Naive B cell (primary cell): ENCODE results near the gene SEPTIN10. TPM values are rescaled to one million over a fixed set of nuclear protein-coding genes. Genes with fewer than 3 reads are reported as not detected.

Experiments
- ATAC-seq, 2 donors: fragments of 150-1000 bp; cut with Tn5 transposase; 2 replicates each; pipeline ENCODE4 v1.10.0; 2021; ENCODE audit warnings: low read depth in 2 of 2, mild to moderate bottlenecking in 2 of 2, moderate library complexity in 2 of 2
- DNase-seq: peaks from one replicate; pipeline ENCODE4 v3.0.0; 2022
- H3K27ac Mint-ChIP-seq, 6 donors: one replicate each; pipeline ENCODE4 v1.8.0; 2020 to 2022; ENCODE audit warnings: mild to moderate bottlenecking in 6 of 6, mixed read lengths in 6 of 6, moderate library complexity in 5 of 6, inconsistent platforms in 2 of 6
- H3K27me3 Mint-ChIP-seq, 3 donors: one replicate each; pipeline ENCODE4 v1.8.0; 2021 to 2022; ENCODE audit warnings: mixed read lengths in 3 of 3, mild to moderate bottlenecking in 1 of 3
- H3K36me3 Mint-ChIP-seq, 2 donors: one replicate each; pipeline ENCODE4 v1.8.0; 2020 to 2022; ENCODE audit warnings: mixed read lengths in 2 of 2, inconsistent platforms in 1 of 2, mild to moderate bottlenecking in 1 of 2
- H3K4me1 Mint-ChIP-seq, 3 donors: one replicate each; pipeline ENCODE4 v1.8.0; 2020 to 2022; ENCODE audit warnings: mixed read lengths in 3 of 3, inconsistent platforms in 1 of 3, mild to moderate bottlenecking in 1 of 3, moderate library complexity in 1 of 3
- H3K4me3 Mint-ChIP-seq, 8 donors: one replicate each; pipeline ENCODE4 v1.8.0; 2020 to 2022; ENCODE audit warnings: mild to moderate bottlenecking in 8 of 8, mixed read lengths in 8 of 8, moderate library complexity in 8 of 8, inconsistent platforms in 2 of 8
- H3K9me3 Mint-ChIP-seq, 7 donors: one replicate each; pipeline ENCODE4 v1.8.0; 2020 to 2022; ENCODE audit warnings: mixed read lengths in 7 of 7, mild to moderate bottlenecking in 5 of 7, inconsistent platforms in 2 of 7, moderate library complexity in 1 of 7
- polyA plus RNA-seq, 6 donors: library from polyadenylated mRNA; unstranded; fragments of 300-500 nt; fragmentation: Illumina TruSeq; gene quantifications; one replicate each; pipeline ENCODE4 v1.2.3, GENCODE V29; 2021; ENCODE audit warnings: low read depth in 6 of 6

Gene SEPTIN10
- polyA plus RNA-seq, 6 donors from 2014 or later: 0.41 to 1.8 (median 0.84) TPM; not detected in 1

DNA sequence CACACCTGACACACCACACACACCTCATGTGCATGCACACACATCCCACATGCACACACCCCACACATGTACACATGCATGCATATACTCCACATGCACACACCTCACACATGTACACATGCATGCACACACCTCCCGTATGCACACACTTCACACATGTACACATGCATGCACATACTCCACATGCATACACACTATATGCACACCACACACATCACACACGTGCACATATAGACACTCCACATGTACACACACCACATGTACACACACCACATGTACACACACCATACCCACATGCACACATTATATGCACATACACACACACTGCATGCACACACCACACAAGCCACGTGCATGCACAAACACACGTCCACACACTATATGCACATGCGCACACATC is 100.5 kb downstream of the SEPTIN10 start:
- no peaks in the 10 kb centered on the region for H3K27me3 Mint-ChIP-seq
- no peak overlapping the region for H3K4me3 Mint-ChIP-seq
- DNase-seq (no peak), ATAC-seq (no peak)
- H3K27ac Mint-ChIP-seq: no peak overlapping the region
- peaks cover 0 to 2% (median 0%) of the 10 kb centered on the region in 7 donors for H3K9me3 Mint-ChIP-seq
- no peaks in the 10 kb centered on the region for H3K36me3 Mint-ChIP-seq
- H3K4me1 Mint-ChIP-seq: peaks cover 0 to 6% (median 2%) of the 10 kb centered on the region in 3 donors

DNA sequence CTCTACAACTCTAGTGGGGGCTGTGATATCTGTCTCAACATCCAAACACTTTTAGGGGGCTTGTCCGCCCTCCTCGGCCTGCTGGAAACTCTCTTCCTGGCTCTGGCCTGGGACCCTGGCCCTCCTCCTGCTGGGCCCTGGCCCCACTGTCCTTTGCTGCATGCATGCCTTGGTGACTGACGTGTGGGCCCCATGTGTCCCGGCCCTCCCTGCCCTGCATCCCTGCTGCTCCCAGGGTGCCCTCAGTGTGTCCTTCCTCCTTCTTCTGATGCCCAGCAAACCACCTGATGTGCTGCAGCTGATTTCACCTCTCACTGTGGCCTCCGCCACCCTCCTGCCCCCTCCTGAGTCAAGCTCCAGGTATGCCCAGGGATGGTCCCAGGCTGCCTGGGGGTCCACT is 101.7 kb downstream of the SEPTIN10 start:
- Mint-ChIP-seq H3K27ac (no peak overlapping the region), H3K27me3 (no peaks in the 10 kb centered on the region), H3K4me1 (peaks cover 0 to 6% (median 2%) of the 10 kb centered on the region in 3 donors), H3K36me3 (no peaks in the 10 kb centered on the region), H3K9me3 (peaks cover 0 to 2% (median 0%) of the 10 kb centered on the region in 7 donors), H3K4me3 (no peak overlapping the region)
- DNase-seq (no peak), ATAC-seq (no peak)

DNA sequence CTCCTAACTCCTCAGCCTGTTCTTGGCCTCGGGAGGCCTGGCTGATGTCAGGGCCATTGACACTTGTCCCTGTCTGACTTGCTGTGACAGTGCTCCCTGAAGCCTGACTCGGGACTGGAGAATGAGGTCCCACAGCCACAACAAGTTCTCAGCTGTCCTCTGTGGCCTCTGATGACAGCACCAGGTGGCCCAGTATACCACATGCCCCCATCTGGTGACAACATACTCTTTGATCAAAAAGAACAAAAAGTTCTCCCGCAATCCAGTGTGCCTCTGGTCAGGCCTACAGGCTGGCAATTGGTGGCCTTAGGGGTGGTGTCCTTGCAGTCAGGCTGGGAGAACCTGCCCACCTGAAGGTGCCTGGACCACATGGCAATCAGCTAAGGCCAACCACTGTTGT is 102.6 kb downstream of the SEPTIN10 start:
- ATAC-seq (no peak), DNase-seq (no peak)
- H3K36me3 Mint-ChIP-seq: no peaks in the 10 kb centered on the region
- no peak overlapping the region for H3K4me3 Mint-ChIP-seq
- peaks cover 0 to 2% (median 0%) of the 10 kb centered on the region in 7 donors for H3K9me3 Mint-ChIP-seq
- peaks cover 0 to 6% (median 2%) of the 10 kb centered on the region in 3 donors for H3K4me1 Mint-ChIP-seq
- no peak overlapping the region for H3K27ac Mint-ChIP-seq
- no peaks in the 10 kb centered on the region for H3K27me3 Mint-ChIP-seq

DNA sequence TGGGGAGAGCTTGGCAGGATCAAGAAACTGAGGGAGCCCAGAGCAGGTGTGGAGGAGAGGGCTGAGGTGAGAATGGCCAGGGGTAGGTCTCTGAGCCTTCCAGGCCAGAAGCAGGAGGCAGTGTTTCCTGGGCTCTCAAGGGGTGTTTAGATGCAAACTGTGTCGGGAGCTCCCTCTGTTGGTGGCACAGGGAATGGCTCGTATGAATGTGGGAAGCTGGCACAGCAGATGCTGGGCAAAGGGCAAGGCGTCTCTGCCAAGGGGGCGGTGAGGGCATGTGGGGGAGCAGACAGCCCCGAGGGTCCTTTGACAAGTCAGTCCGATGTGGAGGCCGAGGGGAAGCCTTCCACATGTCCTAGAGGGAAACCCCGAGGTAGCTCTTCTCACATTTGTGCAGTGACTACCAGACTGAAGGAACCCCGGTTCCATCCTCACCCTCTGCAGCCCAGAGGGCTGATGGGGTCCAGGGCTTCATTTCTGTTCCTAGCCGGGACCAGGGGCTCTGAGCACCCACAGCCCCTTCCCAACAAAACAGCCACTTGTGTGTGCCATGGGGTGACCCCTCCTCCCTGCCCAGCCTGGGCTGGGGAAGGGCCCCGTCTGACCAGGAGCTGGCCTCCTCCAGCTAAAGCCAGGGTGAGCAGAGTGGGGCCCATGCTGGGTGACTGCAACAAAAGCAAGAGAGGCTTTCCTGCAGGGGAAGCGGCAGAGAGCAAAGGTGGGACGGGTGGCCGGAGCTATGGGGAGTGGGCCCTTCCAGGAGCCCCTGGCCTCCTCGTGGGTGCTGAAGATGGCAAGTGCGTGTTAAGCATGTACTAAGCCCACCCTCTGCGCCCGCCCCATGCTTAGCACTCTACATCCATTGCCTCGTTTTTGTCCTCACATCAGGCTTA is 103.4 kb downstream of the SEPTIN10 start:
- Mint-ChIP-seq H3K36me3 (no peaks in the 10 kb centered on the region), H3K27ac (no peak overlapping the region), H3K27me3 (no peaks in the 10 kb centered on the region), H3K4me1 (peaks cover 0 to 6% (median 2%) of the 10 kb centered on the region in 3 donors), H3K9me3 (peaks cover 0 to 2% (median 0%) of the 10 kb centered on the region in 7 donors), H3K4me3 (no peak overlapping the region)
- DNase-seq: peak; percentile 63
- peak; percentile 60 to 75 for ATAC-seq

DNA sequence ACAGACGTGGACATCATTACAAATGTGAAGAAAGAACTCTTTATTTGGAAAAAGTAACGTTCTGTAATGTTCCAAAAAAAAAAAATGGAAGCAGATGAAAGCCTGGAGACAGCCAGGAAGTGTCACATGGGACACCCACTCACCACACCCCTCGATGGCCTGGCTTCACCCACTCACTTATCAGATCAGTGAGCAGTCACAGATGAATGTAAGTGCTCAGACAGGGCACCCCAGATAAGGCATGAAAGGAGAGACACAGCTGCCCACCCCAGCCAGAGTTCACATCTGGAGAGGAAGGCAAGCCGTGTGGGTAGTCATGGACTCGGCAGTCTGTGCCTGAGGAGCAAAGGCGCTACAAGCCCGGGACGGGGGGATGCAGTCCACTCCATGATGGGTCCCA is 105.2 kb downstream of the SEPTIN10 start:
- H3K4me3 Mint-ChIP-seq: no peak overlapping the region
- H3K9me3 Mint-ChIP-seq: peaks cover 0 to 2% (median 0%) of the 10 kb centered on the region in 7 donors
- H3K27me3 Mint-ChIP-seq: peaks cover 0 to 3% (median 0%) of the 10 kb centered on the region in 3 donors
- no peak for ATAC-seq
- H3K4me1 Mint-ChIP-seq: peaks cover 0 to 6% (median 2%) of the 10 kb centered on the region in 3 donors
- no peaks in the 10 kb centered on the region for H3K36me3 Mint-ChIP-seq
- H3K27ac Mint-ChIP-seq: no peak overlapping the region
- DNase-seq: no peak

DNA sequence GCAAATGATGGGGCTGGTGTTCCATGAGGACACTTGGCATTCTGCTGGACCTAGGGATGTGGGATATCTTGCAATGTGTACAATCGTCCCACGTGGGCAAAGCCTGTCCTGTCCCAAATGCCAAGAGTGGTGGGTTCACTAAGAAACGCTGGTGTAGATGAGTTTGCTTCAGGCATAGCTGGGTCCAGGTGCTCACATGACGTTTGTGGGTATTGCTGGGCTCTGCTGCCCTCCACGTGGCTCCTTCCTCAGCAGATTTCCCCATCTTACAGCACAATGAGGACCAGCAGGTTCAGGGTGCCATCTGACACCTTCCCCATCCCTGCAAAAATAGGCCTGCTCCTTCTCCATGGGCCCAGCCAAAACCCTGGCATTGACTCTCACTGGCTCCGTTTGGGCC is 105.9 kb downstream of the SEPTIN10 start:
- Mint-ChIP-seq H3K36me3 (no peaks in the 10 kb centered on the region), H3K9me3 (peaks cover 0 to 2% (median 0%) of the 10 kb centered on the region in 7 donors), H3K4me3 (no peak overlapping the region), H3K4me1 (peaks cover 0 to 6% (median 2%) of the 10 kb centered on the region in 3 donors), H3K27ac (peak overlapping the region in 1 of 6 donors; percentile 31), H3K27me3 (peaks cover 0 to 3% (median 0%) of the 10 kb centered on the region in 3 donors)
- DNase-seq (no peak), ATAC-seq (no peak)

DNA sequence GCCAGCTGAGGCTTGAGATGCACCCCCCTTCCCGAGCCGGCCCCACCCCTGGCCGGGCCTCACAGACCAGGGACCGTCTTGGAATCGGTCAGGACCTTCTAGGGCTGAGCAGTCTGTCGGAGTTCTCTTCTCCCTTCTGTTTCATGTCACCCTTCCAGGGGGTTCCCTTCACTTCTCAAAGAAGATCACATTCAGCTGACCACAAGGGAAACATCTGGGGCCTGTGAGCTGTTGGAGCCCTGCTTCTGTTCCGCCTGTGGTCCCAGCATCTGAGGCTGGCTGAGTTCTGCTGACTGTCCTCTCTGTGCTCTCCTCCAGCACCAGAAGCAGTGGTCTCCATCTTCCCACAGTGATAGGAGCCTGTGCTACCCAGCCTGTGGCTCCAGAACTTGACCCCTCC is 106.5 kb downstream of the SEPTIN10 start:
- Mint-ChIP-seq H3K4me1 (peaks cover 0 to 6% (median 2%) of the 10 kb centered on the region in 3 donors), H3K9me3 (peaks cover 0 to 2% (median 0%) of the 10 kb centered on the region in 7 donors), H3K4me3 (no peak overlapping the region), H3K27me3 (peaks cover 0 to 3% (median 0%) of the 10 kb centered on the region in 3 donors), H3K36me3 (no peaks in the 10 kb centered on the region), H3K27ac (no peak overlapping the region)
- no peak for DNase-seq
- ATAC-seq: no peak

DNA sequence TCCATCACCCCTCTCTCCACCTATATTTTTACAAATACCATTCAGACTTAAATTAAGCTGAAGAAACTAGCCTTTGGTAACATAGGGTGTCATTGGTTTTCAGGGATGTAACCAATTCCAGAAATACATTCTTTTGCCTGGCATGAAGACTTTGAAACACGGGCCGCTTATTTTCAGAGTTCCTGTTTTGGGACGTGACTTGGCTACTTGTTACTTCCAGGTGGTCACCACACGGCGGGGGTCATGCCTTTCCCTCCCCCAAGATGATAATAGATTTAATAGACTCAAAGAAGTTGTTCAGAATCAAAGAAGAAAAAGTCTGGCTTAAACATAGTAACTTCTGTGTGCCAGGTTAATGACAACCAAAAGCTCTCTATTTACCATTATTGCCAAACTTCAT is 110.6 kb downstream of the SEPTIN10 start:
- DNase-seq: no peak
- Mint-ChIP-seq H3K4me1 (peaks cover 0 to 6% (median 2%) of the 10 kb centered on the region in 3 donors), H3K27ac (no peak overlapping the region), H3K4me3 (no peak overlapping the region), H3K9me3 (no peaks in the 10 kb centered on the region), H3K27me3 (peaks cover 0 to 7% (median 3%) of the 10 kb centered on the region in 3 donors), H3K36me3 (no peaks in the 10 kb centered on the region)
- no peak for ATAC-seq

DNA sequence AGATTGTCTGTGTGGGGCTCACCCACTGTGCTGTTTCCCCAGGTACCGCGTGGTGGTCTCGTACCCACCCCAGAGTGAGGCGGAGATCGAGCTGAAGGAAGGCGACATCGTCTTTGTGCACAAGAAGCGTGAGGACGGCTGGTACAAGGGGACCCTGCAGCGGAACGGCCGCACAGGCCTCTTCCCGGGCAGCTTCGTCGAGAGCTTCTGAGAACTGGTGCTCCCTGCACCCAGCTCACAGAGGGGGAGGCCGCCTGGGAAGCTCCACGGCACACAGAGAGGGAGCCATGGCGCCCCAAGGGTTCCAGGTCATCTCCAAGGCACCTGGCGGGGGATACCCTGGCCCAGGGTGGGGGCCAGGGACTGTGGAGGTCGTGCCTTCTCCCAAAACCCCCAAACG is 112.3 kb downstream of the SEPTIN10 start:
- Mint-ChIP-seq H3K4me3 (no peak overlapping the region), H3K27ac (no peak overlapping the region), H3K4me1 (peaks cover 0 to 6% (median 2%) of the 10 kb centered on the region in 3 donors), H3K27me3 (peaks cover 0 to 7% (median 3%) of the 10 kb centered on the region in 3 donors), H3K36me3 (no peaks in the 10 kb centered on the region), H3K9me3 (no peaks in the 10 kb centered on the region)
- ATAC-seq: no peak
- DNase-seq: no peak

DNA sequence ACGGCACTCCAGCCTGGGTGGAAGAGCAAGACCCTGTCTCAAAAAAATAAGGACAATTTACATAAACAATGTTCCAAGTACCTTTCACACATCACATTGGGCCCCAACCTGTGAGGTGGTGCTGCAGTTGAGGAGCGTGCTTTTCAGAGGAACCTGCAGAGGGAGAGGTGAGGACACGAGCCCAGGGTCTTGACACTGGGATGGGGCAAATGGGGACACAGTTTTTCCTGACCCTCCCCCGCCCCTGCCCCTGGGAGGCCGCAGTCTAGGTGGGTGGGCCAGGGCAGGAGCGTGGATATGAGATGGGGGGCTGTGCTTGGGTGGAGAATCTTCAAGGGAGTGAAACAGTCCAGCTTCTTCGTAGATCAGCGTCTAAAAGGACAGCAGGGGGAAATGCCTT is 112.9 kb downstream of the SEPTIN10 start:
- Mint-ChIP-seq H3K4me3 (no peak overlapping the region), H3K4me1 (peaks cover 0 to 6% (median 2%) of the 10 kb centered on the region in 3 donors), H3K27me3 (peaks cover 0 to 7% (median 3%) of the 10 kb centered on the region in 3 donors), H3K36me3 (no peaks in the 10 kb centered on the region), H3K27ac (no peak overlapping the region), H3K9me3 (peaks cover 0 to 2% (median 0%) of the 10 kb centered on the region in 7 donors)
- ATAC-seq (no peak), DNase-seq (no peak)

DNA sequence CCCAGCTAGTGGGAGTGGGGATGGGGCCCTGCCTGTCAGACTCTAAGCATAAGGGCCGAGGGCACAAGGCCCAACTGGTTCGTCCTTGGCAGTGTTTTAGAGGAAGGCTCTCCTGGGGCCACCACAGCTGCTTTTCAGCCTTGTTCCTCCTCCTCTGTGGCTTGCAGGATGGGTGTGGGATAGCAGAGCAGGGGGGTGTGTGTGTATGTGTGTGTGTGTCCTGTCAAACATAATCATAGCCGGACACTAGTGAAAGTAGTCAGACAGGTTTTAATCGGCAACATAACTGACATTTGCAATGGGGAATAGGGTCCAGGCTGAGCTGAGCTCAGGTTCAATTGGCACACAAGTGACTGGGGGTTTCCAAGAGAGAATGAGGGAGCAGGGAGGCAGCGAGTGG is 114.2 kb downstream of the SEPTIN10 start:
- H3K4me3 Mint-ChIP-seq: no peak overlapping the region
- H3K27ac Mint-ChIP-seq: peak overlapping the region in 1 of 6 donors; percentile 11
- H3K36me3 Mint-ChIP-seq: no peaks in the 10 kb centered on the region
- peaks cover 0 to 2% (median 0%) of the 10 kb centered on the region in 7 donors for H3K9me3 Mint-ChIP-seq
- peaks cover 0 to 7% (median 2%) of the 10 kb centered on the region in 3 donors for H3K27me3 Mint-ChIP-seq
- H3K4me1 Mint-ChIP-seq: peaks cover 0 to 6% (median 2%) of the 10 kb centered on the region in 3 donors
- DNase-seq: no peak
- ATAC-seq: no peak

DNA sequence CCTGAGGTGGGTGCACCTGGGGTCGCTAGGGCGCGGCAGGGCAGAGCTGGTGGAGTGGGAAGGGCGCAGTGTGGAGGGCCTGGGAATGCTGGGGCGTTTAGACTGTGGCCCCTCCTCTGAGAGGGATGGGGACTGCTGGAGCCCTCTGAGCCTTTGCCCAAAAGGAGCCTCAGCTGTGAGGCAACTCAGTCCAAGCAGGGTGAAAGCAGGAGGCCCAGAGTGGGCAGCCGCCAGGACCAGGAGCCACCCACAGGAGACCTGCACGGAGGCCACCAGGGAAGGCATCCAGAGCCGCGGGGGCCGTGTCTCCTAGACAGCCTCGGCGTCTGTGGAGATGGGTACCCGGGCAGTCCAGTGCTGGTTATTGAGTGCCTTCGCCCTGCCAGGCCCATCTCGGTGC is 114.9 kb downstream of the SEPTIN10 start:
- ATAC-seq (no peak), DNase-seq (no peak)
- H3K4me1 Mint-ChIP-seq: peaks cover 0 to 6% (median 2%) of the 10 kb centered on the region in 3 donors
- no peak overlapping the region for H3K27ac Mint-ChIP-seq
- H3K27me3 Mint-ChIP-seq: peaks cover 0 to 7% (median 0%) of the 10 kb centered on the region in 3 donors
- H3K4me3 Mint-ChIP-seq: no peak overlapping the region
- H3K9me3 Mint-ChIP-seq: peaks cover 0 to 2% (median 0%) of the 10 kb centered on the region in 7 donors
- no peaks in the 10 kb centered on the region for H3K36me3 Mint-ChIP-seq

DNA sequence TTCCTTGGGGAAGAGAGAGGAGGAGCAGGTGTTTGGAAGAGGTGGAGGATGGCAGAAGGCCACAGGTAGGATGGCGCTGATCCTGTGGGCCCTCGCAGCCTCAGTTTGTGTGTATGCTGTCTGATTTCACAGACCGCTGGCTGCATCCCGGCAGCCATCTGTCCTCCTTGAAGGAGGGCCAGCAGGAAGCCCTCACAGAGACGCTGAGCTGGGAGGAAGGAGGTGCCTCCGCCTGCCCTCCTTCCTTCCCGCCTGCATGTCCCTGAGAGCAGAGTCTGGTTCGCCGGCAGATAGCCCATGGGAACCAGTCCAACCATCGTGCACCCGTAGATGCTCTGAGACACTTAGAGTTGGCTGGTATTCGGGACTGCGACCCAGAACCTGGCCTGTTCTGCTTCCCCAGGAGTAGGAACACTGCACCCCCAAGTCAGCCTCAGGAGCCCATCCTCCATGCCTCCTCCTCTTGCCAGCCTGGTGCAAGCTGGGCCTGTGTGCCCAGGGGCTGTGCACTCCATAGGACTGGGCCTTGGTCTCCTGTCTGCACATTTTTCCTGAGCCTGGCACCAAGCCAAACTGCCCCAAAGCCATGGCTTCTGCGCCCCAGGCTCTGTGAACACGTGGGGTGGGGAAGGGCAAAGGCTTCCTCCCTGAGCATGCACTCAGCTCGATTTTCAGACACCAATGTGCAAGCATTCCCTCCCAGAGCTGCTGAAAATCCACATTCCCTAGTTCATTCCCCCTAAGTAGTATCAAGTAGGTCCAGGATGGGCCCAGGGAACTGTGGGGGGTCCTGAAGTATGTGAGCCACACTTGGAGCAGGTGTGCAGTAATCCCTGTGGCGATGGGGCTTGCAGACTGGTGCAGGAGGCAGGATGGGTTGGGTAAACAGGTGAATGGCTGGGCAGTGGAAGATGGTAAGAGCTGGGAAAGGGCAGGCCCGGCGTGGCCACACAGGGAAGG is 115.6 kb downstream of the SEPTIN10 start:
- Mint-ChIP-seq H3K9me3 (peaks cover 0 to 2% (median 0%) of the 10 kb centered on the region in 7 donors), H3K4me3 (no peak overlapping the region), H3K27ac (peak overlapping the region in 1 of 6 donors; percentile 62), H3K27me3 (peaks cover 0 to 7% (median 0%) of the 10 kb centered on the region in 3 donors), H3K4me1 (peaks cover 0 to 6% (median 2%) of the 10 kb centered on the region in 3 donors), H3K36me3 (no peaks in the 10 kb centered on the region)
- ATAC-seq: no peak
- DNase-seq: no peak
